H54 (cell line): Measurements from ENCODE around the gene IMP3.

Experiments used
- DNase-seq: peaks from one replicate; pipeline ENCODE4 v3.0.0; 2011; ENCODE audit warnings: low spot score, mixed read lengths; ENCODE audit not compliant: insufficient read length
- FAIRE-seq: peaks from 3 replicates; lab custom pipeline; 2011; peaks lifted over from hg19 to GRCh38; lab: Jason Lieb, UNC
- POLR2A ChIP-seq: IDR thresholded peaks from 2 replicates; pipeline ENCODE4 v1.6.1; 2011; ENCODE audit warnings: low read depth, mild to moderate bottlenecking, low read length

IMP3 gene

DNA sequence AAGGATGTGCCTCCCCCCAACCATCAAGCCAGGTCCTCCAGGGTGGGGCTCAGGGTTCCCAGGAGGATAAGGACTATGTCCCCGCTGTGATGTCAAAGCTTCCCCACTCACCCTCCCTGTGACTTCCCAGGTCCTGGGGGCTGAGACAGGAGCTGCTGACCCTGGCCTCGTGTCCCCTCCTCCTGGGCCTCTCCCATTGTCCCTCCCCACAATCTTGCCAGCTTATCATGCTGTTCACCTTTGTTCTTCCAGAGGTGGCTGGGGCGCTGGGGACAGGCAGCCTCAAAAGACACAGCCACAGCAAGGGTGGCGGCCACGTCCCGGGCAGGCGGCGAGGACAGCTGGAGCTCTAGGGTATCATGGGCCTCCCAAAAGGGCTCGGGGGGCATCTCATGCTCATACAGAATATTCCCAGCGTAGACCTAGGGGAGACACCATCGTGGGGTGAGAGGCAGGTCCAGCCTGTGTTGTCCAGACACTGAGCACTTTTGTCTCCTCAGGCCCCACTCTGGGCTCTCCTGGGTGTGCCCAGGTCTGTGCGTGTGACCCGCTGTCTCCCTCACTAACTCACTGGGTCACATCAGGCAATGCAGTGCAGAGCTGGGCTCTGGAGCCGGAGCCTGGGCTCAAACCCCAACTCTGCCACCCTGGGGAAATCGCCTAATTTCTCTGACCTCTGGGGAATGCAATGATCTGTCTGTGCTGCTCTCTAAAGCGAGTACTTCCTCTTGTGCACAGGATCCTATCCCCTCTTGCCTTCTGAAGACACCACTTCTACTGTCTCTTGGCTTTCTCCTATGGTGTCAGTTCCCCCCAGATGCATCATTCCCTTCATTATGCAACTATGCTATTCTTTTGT is 37.7 kb upstream of the IMP3 start:
- FAIRE-seq (no peak), DNase-seq (no peak)
- TF ChIP-seq POLR2A = no peak

DNA sequence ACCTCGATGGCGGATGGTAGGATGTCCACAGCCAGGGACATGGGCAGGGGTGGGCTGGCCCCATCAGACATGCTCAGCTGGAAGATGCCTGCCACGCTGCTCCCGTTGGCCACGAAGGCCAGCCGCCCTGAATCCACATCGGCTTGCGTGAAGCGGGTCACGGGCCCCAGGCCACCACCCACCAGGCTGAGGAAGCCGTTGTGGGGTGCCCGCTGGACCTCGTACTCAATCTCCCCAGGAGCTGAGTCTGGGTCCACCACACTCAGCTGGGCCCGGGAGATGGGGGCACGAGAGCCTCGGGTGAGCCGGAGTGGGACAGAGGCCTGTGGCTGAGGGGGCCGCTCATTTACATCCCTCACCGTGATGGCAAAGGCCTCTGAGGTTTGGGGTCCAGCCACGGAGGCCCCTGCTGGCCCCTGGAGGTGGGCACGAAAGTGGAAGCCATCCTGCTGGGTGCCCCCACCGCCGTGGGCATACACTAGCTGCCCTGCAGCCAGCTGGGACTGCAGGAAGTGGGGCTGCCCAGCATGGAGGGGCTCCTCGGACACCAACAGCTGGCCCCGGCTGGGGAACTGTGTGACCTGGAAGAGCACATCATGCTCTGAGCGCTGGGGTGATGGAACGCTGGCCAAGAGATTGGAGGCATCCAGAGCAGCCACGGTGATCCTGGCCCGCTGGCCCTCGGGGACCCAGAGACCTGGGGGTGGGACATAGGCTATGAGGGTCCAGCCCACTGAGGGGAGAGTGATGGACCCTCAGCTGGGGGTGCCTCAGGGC is 36.9 kb upstream of the IMP3 start:
- DNase-seq (no peak), FAIRE-seq (no peak)
- TF ChIP-seq POLR2A = no peak

- TF ChIP-seq POLR2A = no peak
- FAIRE-seq = no peak
- no peak for DNase-seq
Measured at GRCh38 chr15:75675579-75676404, 35.8 kb upstream of the IMP3 start.

- no peak for DNase-seq
- FAIRE-seq = no peak
- TF ChIP-seq POLR2A = no peak
Measured at GRCh38 chr15:75674366-75674765, 34.3 kb upstream of the IMP3 start.

DNA sequence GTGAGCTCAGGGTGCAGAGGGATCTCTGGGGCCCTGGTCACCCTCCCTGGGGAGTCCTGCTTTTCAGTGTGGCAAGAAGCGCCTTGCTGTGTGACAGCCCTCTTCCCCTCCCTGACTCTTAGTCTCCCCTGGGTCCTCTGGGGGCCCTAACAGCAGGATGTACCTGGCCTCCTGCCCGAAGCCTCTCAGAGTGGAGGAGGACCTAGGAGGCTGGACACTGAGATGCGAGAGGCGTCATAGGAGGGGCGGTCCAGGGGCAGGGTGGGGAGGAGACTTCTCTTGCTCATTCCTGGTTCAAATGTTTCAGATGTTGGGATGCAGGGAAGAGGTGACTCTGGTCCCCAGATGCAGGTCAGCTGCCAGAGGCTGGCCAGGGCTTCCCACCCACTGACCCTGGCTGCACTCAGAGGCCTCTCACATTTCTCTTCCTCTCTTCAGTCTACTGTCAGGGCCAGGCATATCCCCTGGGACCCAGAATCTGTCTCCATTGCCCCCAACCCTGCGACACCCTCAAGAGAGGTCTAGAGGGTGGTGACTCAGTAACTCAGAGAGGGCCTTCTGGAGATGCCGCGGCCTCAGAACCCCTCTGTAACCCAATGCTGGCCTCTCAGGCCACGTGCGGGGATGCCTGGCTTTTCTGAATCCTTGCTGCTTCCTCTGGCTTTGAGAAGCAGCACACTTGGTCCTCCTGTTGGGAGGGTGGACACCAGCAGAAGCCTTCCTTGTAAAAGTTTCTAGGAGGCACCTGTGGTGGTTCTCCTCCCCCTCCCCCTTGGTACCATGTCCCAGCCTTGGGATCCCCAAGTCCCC is 33.6 kb upstream of the IMP3 start:
- TF ChIP-seq POLR2A = no peak
- DNase-seq = no peak
- no peak for FAIRE-seq

DNA sequence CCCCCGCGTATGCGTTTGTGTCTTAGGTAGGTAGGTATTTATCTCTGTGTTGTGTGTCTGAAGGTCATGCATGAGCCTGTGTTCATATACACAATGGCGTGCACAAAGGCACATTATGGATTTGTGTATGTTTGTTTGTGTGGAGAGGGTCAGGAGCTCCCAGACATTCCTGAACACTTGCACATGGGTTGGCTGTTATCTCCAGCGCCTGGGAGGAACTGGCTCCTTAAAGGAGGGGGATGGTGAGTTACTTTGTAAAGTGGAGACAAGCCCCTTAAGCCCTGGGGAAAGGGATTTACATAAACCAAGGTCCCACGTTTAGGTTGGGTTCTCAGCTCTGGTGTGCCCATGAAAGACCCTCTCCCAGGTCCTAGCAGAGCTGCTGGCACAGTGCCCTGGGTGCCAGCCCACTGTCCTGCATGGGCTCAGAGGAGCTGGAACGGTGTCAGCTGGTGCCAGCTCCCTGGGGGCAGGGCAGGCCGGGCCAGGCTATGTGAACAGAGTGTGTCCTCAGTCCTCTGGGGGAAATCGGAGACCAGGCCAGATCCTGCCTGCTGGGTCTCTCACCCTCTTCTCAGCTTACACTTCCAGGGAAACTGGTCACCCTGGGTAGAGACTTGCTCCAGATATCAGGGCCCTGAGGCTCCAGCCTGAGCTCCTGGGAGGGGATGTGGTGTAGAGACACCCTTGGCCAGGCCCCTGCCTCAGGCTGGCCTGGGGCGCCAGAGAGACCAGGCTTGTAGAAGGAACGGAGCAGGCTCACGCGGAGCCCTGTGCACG is 32.8 kb upstream of the IMP3 start:
- no peak for FAIRE-seq
- TF ChIP-seq POLR2A = no peak
- no peak for DNase-seq

- FAIRE-seq = no peak
Measured at GRCh38 chr15:75671730-75672602, 31.9 kb upstream of the IMP3 start.

GRCh38 chr15:75669879-75670212 is 29.8 kb upstream of the IMP3 start:
- TF ChIP-seq POLR2A = no peak
- FAIRE-seq = no peak

More at GRCh38 chr15:75671730-75672602, 31.9 kb upstream of the IMP3 start:
- no peak for DNase-seq
- TF ChIP-seq POLR2A = no peak

GRCh38 chr15:75669191-75669878 is 29.3 kb upstream of the IMP3 start:
- no peak for TF ChIP-seq POLR2A
- DNase-seq (no peak), FAIRE-seq (no peak)

More at GRCh38 chr15:75669879-75670212, 29.8 kb upstream of the IMP3 start:
- DNase-seq = no peak

DNA sequence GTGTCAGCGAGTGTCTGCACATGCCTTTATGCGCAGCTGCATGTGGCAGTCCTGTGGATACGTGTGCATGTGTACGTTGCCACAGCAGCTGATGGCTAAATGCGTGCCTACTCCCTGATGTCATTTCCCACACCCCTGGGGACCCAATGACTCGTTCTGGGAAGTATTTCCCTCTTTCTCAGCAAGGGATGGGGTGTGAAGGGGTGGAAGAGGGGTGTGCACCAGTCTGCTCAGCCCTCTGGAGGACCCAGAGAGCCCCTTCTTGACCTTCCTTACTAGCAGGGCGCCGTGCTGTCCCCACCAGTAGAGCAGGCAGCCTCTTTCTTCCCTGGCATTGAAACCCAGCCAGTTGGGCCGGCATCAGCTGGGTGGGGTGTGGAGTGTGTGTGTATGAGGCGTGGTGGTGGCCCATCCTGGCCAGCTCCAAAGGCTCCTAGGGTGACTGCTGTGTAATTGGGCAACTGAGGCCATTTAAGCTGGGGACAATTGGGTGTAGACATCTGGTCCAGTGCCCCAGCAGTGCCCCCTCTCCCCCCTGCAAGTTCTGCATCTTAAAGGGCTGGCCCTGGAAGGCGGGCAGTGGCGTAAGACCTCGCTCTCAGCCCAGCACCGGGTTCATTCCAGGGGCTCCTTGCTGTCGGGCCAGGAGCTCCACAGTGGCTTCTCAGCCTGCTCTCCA is 26.9 kb upstream of the IMP3 start:
- peak; percentile 75 for DNase-seq
- FAIRE-seq = peak; percentile 20
- no peak; the same call in 1 of the 2 replicates for TF ChIP-seq POLR2A
